GM20431 (cell line): Measurements from ENCODE around the gene KLHL8.
"Not testable (repeated sequence)": the region's sequence is repeated elsewhere in the genome, so short reads cannot be mapped to it uniquely, and the experiment has no call there.

Experiments
- in situ Hi-C: fragments of 300-500 bp; cut with MseI, MboI; formaldehyde crosslinking; loops from one replicate; pipeline ENCODE4 v1.15.0; 2020; ENCODE audit warnings: low sequenced_read_pairs; ENCODE audit not compliant: unreplicated experiment

KLHL8 gene

DNA sequence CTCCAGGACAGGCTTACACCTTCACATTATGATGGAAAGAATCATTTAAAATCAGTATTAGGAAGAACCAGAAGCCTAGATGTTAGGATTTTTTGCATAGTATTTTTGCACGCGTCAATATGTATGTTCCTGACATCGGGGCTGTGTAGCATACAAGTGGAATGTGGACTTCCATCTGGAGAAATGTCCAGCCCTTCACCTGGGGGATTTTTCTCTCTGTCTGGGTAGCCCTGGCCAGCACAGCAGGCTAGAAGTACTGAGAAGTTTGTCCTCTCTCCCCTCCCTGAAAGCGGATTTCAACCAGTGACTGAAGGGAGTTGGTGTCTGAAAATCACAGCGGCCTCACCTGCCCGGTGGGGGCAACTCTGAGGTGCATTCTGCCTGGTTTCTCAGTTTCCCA, 10.4 kb upstream of the KLHL8 start:
- in situ Hi-C loops: loop anchor here (25.0 kb wide), 1 partner anchor 319 kb away; no protein-coding TSS in a partner anchor

DNA sequence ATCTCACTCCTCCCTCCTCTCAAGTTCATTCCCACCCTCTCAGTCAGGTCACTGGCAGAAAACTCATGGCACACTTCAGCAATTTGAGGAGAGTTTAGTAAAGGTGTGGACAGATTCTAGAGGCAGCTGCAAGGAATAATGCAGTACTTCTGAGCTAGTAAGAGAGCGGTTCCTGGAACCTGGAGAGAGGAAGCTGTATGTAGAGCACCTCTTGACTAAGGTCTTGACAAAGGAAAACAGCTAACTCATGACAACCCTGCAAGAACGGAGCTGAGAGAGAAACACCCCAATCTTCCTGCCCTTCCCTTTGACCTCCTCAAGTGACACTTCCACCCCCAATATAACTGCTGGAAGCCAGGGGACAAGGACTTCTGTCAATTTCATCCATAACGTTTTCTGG, 9.6 kb upstream of the KLHL8 start:
- in situ Hi-C loops: loop anchor here (25.0 kb wide), 1 partner anchor 318 kb away; no protein-coding TSS in a partner anchor

DNA sequence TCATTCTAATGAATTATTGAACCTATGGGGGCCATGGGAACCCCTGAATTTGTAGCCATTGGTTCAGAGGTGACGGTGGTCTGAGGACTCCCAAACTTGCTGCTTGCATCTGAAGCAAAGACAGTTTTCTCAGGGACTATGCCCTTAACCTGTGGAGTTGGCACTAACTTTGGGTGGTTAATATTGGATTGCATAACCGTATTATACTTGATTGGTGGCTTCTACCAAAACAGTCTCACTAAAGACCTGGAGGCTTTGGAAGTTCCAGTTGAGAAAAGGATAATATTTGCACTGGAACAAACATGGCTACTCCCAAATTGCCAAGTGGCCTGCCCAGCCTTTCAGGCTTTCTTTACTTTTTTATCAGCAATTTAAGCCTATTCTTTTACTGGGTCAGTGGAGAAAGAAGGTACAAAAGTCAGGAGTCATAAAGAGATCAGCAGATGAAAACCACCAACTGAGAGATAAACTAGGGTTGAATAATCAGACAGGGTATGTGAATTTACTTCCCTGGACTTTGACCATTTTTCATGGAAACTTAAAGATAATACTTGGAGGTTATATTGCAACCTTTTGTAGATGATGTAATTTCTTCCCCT, 7.9 kb upstream of the KLHL8 start:
- in situ Hi-C loops: loop anchor here (25.0 kb wide), 1 partner anchor 316 kb away; no protein-coding TSS in a partner anchor

DNA sequence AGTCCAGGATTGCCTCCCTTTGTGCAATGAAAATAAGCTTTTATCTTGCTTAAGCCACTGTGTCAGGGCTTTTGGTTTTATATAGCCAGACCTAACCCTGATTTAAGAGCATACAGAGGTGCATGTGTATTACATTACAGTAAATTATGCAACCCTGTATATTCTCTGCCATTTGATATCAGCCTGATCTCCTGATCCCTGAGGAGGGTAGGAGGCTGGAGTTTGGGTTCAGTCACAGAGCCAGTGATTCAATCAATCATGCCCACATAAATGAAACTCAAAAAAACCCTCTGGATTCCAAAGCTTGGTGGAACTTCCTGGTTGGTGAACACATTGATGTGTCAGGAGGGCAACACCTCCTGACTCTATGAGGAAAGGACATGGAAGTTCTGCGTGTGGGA, 7.3 kb upstream of the KLHL8 start:
- in situ Hi-C loops: loop anchor here (25.0 kb wide), 1 partner anchor 315 kb away; no protein-coding TSS in a partner anchor

DNA sequence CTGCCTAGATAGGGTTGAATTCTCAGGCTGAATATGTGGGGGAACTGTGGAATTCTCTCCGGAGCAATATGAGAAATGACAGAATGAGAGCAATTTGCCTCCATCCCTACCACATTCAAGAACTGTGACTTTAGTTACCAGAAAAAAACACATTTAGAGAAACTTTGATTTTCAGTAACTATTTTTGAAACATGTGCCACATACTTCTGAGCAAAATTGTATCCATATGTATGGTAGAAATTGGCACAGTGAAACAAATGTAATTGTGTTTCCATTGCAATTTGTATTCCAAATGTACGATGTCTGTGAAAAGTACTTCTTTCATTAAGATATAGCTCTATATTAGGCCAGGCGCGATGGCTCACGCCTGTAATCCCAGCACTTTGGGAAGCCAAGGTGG, 5.5 kb upstream of the KLHL8 start:
- in situ Hi-C loops: loop anchor here (25.0 kb wide), 1 partner anchor 314 kb away; no protein-coding TSS in a partner anchor

DNA sequence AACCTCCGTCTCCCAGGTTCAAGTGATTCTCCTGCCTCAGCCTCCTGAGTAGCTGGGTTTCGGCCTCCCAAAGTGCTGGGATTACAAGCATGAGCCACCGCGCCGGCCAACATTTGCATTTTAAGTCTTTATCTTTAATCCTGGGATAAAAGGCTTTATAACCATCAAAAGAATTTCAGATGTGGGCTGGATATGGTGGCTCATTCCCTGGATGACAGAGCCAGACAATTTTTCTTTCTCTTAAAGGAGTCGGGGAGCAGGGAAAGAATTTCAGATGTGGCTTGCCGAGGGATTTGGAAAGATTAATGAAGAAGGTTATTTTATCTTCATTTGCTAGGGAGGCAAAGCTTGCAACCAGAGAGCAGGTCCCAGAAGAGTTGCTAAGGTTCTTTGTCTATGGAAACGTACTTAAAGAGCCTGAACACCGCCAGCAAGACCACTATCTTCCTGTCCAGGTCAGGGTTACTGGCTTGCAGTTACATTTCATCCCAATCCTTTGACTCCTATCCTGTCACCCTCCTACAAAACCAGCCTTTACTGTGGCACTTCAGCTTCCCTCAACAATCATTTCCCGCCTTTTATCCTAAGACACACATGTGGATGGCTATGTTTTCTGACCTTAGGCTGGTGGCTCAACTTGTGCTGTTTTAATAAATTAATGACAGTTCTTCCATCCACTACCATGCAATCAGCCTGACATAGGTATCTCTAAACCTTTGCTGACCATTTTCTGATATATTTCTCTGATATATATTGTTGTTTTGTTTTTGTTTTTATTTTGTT, 3.9 kb upstream of the KLHL8 start:
- in situ Hi-C loops: no loop called here

DNA sequence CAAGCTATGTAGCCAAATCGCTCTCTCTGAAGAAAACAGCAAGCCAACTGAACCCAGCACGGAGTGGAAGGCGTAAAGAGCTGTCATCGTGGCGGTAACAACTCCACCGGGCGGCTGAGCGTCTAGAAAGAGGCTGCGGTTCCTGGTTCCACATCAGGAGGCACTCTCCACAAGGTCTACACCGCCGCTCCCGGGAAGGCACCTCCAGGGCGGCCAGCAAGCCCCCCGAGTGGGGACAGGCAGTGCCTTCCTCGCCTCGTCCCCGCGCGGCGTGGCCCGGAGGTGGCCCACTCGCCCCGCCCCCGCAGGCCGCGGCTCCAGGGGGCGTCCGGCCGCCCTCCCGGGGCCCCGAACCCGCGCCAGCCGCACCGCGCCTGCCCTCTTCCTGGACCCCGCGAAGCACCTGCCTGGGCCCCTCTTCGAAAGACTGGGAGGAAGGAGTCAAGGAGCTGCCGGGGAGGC, 755 bp downstream of the KLHL8 start:
- in situ Hi-C loops: no loop called here

DNA sequence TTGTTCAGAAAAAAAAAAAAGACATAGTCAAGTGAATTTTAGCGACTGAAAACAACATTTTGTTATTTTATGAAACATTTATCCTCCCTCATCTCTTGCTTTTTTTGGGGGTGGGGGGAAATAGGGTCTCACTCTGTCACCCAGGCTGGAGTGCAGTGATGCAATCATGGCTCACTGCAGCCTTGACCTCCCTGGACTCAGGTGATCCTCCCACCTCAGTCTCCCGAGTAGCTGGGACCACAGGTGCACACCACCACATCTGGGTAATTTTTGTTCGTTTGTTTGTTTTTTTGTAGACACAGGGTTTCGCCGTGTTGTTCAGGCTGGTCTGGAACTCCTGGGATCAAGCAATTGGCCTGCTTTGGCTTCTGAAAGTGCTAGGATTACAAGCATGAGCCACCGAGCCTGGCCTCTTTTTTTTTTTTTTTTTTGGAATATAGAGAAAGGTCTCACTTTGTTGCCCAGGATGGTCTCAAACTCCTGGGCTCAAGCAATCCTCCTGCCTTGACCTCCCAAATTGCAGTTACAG, 3.1 kb downstream of the KLHL8 start:
- in situ Hi-C loops: not testable (repeated sequence)

DNA sequence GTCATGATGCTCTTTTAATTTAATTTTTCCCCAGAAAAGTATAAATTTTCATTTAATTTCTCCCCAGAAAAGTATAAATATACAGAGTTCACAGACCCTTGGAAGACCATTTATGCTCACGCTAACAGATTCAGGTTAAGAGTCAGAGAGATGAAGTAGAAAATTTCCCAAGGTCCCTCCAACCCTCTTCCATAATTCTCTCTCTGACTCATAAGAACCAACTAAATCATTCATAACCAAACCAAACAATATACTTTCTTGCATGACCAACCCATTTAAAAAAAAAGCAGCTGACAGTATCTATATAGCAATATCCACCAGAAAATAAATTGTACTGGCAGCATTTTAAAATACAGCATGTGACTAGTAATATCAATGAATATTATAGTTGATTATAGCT, 3.9 kb downstream of the KLHL8 start:
- in situ Hi-C loops: no loop called here

DNA sequence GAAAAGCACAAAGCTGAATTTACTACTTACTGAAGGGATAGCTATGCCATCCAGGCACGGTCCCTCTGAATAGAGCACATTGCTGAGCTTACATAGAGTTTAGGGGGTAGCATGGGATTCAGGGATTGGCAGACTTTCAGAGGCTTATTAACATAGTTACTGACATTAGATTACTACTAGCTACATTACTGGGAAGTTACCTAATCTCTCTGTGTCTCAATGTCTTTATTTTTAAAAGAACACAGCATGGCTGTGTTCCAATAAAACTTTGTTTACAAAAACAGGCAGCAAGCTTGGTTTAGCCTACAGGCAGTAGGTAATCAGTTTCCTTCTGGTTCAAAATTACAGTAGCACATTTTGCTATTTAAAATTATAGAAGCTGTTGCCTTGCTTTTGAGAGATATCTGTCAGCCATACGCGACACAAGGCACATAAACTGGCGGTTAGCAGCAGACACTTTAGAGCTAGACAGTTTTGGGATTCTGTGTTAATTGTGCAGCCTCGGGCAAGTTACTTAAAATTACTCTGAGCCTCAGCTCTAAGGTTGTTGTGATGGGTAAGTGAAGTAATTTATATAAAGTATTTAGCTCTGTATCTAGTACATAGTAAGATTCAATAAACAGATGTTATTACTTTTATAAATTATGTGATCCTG, 6.9 kb downstream of the KLHL8 start:
- in situ Hi-C loops: no loop called here

DNA sequence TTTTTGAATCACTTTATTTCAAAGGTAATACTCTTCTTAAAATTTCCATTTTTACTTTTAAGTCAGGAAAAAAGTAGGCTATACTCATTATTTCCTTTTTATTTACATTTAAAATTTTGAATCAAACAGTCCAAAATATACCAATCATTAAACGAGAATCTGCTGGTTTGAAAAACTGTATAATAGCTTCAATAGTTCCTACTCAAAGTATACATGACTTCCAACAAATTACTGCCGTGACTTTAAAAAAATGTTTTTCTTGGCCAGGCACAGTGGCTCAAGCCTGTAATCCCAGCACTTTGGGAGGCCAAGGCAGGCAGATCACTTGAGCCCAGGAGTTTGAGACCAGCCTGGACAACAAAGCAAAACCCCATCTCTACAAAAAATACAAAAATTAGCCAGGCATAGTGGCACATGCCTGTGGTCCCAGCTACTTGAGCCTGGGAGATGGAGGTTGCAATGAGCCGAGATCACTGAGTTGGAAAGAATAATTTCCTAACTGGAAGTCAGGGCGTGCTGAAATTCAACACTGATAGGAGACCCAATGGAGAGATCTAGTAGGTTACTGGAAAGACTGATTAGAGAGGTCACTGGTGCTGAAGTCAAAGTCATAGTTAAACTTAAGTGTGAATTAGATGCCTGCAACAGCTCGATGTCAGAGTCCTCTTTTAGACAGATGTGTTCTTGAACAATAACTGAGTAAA, 9.0 kb downstream of the KLHL8 start:
- in situ Hi-C loops: no loop called here

DNA sequence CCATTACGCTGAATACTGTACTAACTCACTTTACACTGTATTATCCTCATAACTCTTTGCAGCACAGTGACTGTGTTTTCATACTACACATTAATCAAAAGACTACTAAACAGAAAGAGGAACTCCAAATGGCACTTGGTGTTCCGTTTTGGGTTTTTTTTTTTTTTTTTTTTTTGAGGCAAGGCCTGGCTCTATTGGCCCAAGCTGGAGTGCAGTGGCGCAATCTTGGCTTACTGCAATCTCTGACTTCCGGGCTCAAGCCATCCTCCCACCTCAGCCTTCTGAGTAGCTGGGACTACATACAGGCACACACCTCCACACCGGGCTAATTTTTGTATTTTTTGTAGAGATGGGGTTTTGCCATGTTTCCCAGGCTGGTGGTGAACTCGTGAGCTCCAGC, 10.7 kb downstream of the KLHL8 start:
- in situ Hi-C loops: no loop called here

DNA sequence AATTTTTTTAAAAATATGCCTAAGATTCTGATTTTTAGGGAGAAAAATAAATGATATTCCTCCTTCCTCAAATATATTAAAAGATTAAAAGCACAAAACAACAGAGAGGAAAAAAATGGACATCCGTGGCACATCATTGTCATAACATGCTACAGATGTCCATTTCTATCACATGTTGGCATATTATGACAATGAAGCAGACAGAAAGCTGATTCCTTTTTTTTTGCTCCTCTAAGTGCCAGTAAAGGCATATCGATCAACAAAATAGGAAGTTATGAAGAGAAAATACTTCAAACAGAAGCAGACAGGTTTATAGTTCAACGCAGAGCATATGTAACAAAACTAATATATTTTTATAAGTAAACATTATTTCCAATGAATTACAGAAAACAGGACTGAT, 11.2 kb downstream of the KLHL8 start:
- in situ Hi-C loops: no loop called here

DNA sequence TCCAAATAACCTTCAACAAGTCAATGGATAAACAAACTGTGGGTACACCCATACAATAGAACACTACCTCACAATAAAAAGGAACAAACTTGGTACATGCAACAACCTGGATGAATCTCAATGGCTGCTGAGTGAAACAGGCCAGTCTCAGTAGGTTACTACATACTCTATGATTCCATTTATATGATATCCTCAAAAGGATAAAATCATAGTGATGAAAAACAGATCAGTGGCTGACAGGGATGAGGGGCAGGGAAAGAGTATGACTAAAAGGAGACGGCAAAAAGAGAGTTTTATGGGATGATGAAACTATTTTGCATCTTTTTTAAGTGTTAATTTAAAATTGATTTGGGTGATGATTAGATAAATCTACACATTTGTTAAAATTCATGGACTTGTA, 15.9 kb downstream of the KLHL8 start:
- in situ Hi-C loops: no loop called here

DNA sequence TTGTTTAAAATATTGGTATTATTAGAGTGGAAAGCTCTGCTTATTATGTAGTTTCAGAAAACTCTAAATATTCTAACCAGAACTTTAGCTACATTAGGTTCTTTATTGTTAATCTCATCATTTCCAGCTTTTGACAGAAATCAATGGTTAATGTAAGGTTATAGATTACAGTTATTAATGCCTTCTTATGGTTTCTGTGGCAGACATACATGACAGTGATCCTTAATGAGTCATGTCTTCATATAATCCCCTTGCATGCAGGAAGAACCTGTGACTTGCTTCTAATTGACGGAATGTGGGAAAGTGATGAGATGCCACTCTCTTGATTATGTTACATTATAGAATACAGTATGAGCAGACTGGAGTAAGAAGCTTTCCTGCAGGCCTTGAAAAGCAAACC, 23.5 kb downstream of the KLHL8 start:
- in situ Hi-C loops: no loop called here

DNA sequence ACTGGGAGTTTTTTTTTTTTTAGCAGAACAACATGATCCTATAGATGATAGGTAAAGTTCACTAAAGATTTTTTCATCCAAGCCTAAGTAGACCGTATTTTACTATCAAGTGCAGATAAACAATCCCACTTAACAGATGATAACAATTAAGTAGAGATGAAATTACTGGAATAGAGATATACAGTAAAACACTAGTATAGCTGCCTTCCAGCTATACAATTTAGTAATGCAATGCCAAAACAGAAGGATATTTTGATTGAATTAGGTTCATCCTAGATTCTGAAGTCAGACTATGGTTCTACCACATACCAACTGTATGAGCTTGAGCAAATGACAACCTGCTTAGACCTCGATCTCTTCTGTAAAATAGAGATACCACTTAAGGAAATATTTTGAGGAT, 24.3 kb downstream of the KLHL8 start:
- in situ Hi-C loops: no loop called here

DNA sequence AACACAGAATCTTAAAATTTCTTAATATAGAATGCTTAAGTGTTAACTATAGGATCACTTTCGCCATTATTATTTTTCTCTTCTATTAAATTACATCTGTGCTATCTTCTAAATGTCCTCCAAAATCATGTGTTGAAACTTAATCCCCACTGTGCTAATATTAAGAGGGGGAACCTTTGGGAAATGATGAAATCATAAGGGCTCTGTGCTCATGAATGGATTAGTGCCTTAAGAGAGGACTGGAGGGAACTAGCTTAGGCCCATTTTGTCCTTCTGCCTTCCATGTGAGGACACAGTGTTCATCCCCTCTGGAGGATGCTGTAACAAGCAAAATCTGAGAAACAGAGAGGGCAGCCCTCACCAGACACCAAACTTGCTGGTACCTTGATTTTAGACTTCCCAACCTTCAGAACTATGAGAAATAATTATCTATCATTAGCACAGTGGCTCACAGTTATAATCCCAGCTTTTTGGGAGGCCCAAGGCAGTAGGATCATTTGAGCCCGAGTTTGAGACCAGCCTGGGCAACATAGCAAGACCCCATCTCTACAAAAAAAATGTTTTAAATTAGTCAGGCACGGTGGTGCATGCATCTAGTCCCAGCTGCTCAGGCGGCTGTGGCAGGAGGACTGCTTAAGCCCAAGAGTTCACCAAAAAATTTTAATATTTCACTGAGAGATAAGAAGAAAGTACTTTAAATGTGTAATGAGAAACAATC, 26.3 kb downstream of the KLHL8 start:
- in situ Hi-C loops: no loop called here

DNA sequence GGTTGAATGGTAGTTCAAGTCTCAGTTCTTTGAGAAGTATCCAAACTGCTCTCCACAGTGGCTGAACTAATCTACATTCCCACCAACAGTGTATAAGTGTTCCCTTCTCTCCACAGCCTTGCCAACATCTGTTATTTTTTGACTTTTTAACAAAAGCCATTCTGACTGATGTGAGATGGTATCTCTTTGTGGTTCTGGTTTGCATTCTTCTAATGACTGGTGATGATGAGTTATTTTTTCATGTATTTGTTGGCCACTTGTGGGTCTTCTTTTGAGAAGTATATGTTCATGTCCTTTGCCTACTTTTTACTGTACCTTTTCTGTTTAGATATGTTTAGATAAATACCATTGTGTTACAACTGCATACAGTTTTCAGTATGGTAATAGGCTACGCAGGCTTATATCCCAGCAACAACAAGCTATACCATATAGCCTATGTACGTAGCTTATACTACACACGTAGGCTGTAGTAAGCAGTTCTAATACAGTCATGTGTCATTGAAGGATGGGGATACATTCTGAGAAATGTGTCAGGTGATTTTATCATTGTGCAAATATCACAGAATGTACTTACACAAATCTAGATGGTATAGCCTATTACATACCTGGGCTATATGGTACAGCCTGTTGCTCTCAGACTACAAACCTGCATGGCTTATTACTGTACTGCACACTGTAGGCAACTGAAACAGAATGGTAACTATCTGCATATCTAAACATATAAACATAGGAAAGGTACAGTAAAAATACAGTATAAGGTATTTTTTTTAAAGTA, 28.1 kb downstream of the KLHL8 start:
- in situ Hi-C loops: no loop called here

DNA sequence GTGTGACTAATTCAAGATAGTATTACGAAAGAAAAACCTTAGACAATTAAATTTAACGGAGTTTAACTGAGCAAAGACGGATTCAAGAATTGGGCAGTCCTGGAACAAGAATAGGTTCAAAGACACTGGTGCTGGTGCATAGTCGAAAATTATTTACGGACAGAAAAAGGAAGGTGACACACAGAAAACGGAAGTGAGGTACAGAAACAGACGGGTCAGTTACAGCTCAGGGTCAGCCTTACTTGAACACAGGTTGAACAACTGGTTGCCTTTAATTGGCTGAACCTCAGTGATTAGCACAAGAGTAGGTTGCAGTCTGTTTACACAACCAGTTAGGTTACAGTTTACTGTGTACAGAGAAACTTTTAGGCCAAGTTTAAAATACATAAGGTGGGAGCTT, 31.5 kb downstream of the KLHL8 start:
- in situ Hi-C loops: no loop called here
